ENCODE measurements around the gene CRIM1. TPM values are rescaled to one million over a fixed set of nuclear protein-coding genes. Genes with fewer than 3 reads are reported as not detected.

CRIM1 gene
- total RNA-seq, 1 donor from 2014 or later: 158 TPM

DNA sequence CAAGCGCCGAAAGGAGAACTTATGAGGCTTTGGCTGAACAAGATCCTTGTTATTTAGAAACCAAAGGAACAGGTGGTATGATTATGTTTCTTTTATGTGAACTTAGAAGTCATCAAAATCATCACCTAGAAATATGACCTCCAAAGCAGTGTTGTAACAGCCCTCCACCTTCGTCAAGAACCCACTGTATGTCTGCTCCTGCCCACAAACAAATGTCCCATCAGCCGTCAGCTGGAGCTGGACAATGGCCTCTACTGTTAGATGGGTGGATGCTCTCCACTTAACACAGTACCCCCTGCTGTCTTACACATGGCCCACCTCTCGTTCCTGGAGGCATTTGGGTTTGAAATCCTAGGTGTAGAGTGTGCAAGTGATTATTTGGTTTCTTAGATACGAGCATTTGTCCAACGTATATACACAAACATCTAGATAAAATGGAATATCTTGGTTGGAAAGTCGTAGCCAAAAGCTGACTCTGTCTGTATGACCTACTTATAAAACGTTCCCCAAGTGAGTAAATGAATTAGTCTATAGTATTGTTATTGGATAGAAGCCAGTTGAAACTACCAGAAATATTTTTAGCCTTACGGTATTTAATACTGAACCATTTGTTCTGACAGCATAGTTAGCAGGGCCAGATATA lies 113.0 kb downstream of the CRIM1 start:
- no peak overlapping the region for H3K27ac ChIP-seq
- TF ChIP-seq, protein P1, sequence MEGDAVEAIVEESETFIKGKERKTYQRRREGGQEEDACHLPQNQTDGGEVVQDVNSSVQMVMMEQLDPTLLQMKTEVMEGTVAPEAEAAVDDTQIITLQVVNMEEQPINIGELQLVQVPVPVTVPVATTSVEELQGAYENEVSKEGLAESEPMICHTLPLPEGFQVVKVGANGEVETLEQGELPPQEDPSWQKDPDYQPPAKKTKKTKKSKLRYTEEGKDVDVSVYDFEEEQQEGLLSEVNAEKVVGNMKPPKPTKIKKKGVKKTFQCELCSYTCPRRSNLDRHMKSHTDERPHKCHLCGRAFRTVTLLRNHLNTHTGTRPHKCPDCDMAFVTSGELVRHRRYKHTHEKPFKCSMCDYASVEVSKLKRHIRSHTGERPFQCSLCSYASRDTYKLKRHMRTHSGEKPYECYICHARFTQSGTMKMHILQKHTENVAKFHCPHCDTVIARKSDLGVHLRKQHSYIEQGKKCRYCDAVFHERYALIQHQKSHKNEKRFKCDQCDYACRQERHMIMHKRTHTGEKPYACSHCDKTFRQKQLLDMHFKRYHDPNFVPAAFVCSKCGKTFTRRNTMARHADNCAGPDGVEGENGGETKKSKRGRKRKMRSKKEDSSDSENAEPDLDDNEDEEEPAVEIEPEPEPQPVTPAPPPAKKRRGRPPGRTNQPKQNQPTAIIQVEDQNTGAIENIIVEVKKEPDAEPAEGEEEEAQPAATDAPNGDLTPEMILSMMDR (IDR thresholded peaks at IDR 0.05): no peak
- no peak for ATAC-seq
- H3K4me1 ChIP-seq: no peaks in the 10 kb centered on the region
- no peaks in the 10 kb centered on the region for H3K9me3 ChIP-seq
- intact Hi-C loops (cut with DNase I): no loop called here
- no peak overlapping the region for H3K4me3 ChIP-seq
- DNase-seq: no peak
- H3K36me3 ChIP-seq: peaks cover 26% of the 10 kb centered on the region
- H3K27me3 ChIP-seq: no peaks in the 10 kb centered on the region

DNA sequence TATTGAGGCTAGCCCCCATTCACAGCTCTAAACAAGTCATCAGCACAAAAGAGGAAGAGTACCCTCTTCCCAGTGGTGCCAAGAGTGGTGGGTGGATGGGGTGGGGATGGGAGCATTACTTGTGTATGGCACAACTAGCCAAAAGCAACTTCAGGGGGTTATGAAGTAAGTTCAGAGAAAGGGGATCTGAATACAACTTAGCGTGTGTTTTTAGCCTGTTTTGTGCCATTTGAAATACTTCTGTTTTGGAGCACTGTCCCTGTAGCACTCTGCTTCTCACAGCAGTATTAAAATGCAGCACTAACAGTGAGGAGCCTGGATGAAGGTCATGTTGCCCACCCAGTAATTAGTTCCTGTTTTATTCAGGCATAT lies 113.5 kb downstream of the CRIM1 start:
- Histone ChIP-seq H3K27ac (no peak overlapping the region), H3K4me3 (no peak overlapping the region), H3K36me3 (peaks cover 22% of the 10 kb centered on the region), H3K9me3 (no peaks in the 10 kb centered on the region), H3K4me1 (no peaks in the 10 kb centered on the region), H3K27me3 (no peaks in the 10 kb centered on the region)
- TF ChIP-seq, protein P1 (IDR thresholded peaks at IDR 0.05): no peak
- DNase-seq (no peak), ATAC-seq (peak; percentile 69)
- intact Hi-C loops (cut with DNase I): no loop called here

DNA sequence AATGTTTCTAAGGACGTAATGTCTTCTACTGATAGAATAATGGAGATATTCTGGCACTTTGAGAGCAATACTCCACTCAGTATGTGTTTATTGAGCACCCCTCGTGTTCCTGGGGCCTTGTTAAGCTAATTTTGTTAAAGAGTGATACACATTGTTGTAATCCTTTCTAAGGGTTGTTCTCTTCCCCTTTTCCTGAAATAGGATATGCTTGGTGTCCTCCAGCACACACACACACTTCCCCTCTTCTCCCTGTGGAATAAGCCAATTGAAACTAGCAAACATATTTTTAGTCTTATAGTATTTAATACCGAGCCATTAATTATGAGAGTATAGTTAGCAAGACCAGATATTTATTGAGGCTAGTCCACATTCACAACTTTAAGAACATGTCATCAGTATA lies 114.1 kb downstream of the CRIM1 start:
- Histone ChIP-seq H3K4me3 (no peak overlapping the region), H3K27me3 (no peaks in the 10 kb centered on the region), H3K9me3 (no peaks in the 10 kb centered on the region), H3K4me1 (no peaks in the 10 kb centered on the region), H3K36me3 (peaks cover 15% of the 10 kb centered on the region), H3K27ac (peak overlapping the region; percentile 39)
- TF ChIP-seq, protein P1 (IDR thresholded peaks at IDR 0.05): no peak
- ATAC-seq (peak; percentile 40), DNase-seq (no peak)
- intact Hi-C loops (cut with DNase I): no loop called here

DNA sequence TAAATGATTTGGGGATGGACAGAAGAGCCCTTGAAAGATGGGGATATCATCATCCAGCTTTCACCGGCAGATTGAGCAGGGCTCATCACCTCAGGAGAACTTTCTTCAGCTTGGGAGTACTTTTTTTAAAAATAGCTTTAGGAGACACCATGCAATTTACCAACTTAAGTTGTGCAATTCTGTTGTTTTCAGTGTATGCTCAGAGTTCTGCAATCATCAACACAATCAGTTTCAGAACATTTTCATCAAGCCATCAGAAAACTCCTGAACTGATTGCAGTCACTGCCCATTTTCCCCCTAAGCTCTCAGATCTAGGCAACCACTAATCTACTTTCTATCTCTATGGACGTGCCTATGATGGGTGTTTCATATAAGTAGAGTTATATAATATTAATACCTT lies 117.7 kb downstream of the CRIM1 start:
- H3K9me3 ChIP-seq: peaks cover 12% of the 10 kb centered on the region
- peaks cover 17% of the 10 kb centered on the region for H3K36me3 ChIP-seq
- peaks cover 8% of the 10 kb centered on the region for H3K4me1 ChIP-seq
- H3K27me3 ChIP-seq: no peaks in the 10 kb centered on the region
- ATAC-seq: no peak
- no peak overlapping the region for H3K4me3 ChIP-seq
- no peak for DNase-seq
- no peak overlapping the region for H3K27ac ChIP-seq
- TF ChIP-seq, protein P1 (IDR thresholded peaks at IDR 0.05): no peak
- intact Hi-C loops (cut with DNase I): no loop called here

DNA sequence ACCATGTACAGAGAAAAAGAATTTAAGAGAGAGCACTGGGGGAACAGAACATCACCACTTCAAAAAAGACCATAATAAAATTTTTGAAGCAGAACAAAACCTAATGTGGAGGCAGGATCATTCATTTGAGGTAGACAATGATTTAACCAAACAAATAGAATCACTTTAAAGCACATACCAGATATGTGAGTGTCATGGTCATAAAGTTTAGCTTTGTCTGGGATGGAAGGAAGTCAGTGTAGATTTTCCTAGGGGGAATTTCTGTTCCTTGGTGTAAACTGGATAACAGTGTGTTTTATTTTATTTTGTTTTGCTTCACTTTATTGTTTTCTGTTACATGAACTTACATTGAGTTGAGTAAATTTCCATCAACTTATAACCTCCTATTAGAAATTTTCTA lies 120.8 kb downstream of the CRIM1 start:
- Histone ChIP-seq H3K27me3 (no peaks in the 10 kb centered on the region), H3K27ac (no peak overlapping the region), H3K9me3 (peaks cover 12% of the 10 kb centered on the region), H3K36me3 (peaks cover 47% of the 10 kb centered on the region), H3K4me3 (no peak overlapping the region), H3K4me1 (peaks cover 17% of the 10 kb centered on the region)
- DNase-seq: no peak
- TF ChIP-seq, protein P1 (IDR thresholded peaks at IDR 0.05): no peak
- no peak for ATAC-seq
- intact Hi-C loops (cut with DNase I): no loop called here

DNA sequence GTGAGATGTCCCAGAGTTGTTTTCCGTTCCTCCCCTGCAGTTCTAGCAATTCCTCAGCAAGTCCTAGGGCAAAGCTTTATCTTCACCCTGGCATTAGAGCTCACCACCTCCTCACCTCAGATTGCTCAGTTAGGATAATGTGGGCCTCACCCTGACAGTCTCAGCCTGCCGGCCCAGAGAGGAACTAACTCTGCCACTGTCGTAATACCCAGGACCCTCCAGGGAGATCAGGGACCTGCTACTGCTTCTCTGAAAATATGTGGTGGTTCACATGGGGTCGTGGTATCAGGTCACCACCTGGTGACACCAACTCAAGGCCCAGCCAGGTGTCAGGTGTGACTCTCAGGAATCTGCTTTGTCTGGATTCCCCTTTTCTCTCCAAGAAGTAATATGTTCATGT lies 121.7 kb downstream of the CRIM1 start:
- ATAC-seq (peak; percentile 52), DNase-seq (no peak)
- Histone ChIP-seq H3K4me3 (no peak overlapping the region), H3K4me1 (peaks cover 21% of the 10 kb centered on the region), H3K36me3 (peaks cover 51% of the 10 kb centered on the region), H3K9me3 (peaks cover 12% of the 10 kb centered on the region), H3K27ac (peak overlapping the region; percentile 48), H3K27me3 (no peaks in the 10 kb centered on the region)
- intact Hi-C loops (cut with DNase I): no loop called here
- TF ChIP-seq, protein P1 (IDR thresholded peaks at IDR 0.05): no peak
